Measurements from ENCODE around the gene TMC7.
"Not testable (repeated sequence)": the region's sequence is repeated elsewhere in the genome, so short reads cannot be mapped to it uniquely, and the experiment has no call there.

The TMC7 gene

GRCh38 chr16:18985256-18985655 is 1.5 kb downstream of the TMC7 start:
- H3K9me3 ChIP-seq (ENCODE audit: low read length); H3K36me3 ChIP-seq (ENCODE audit: insufficient read depth, low read length); H3K4me1 ChIP-seq (ENCODE audit: insufficient read depth, low read length); H3K27ac ChIP-seq (ENCODE audit: low read depth, low read length); H3K9ac ChIP-seq (ENCODE audit: low read length); H3K4me3 ChIP-seq (ENCODE audit: low read depth in 1 of 2, low read length in 2 of 2): not testable (repeated sequence)
- H3K27me3 ChIP-seq (ENCODE audit: control insufficient read depth in 1 of 2, insufficient read depth in 2 of 2, low read length in 2 of 2), result peaks cover 5 to 14% of the 10 kb centered on the region in 2 donors

GRCh38 chr16:18991731-18992130 is 8.0 kb downstream of the TMC7 start:
- not testable (repeated sequence) for H3K27me3 ChIP-seq (ENCODE audit: control insufficient read depth in 1 of 2, insufficient read depth in 2 of 2, low read length in 2 of 2); H3K4me1 ChIP-seq (ENCODE audit: insufficient read depth, low read length); H3K9ac ChIP-seq (ENCODE audit: low read length); H3K9me3 ChIP-seq (ENCODE audit: low read length); H3K27ac ChIP-seq (ENCODE audit: low read depth, low read length); H3K4me3 ChIP-seq (ENCODE audit: low read depth in 1 of 2, low read length in 2 of 2); H3K36me3 ChIP-seq (ENCODE audit: insufficient read depth, low read length)

GRCh38 chr16:18993531-18993930 is 9.8 kb downstream of the TMC7 start:
- not testable (repeated sequence) for H3K4me3 ChIP-seq (ENCODE audit: low read depth in 1 of 2, low read length in 2 of 2); H3K27ac ChIP-seq (ENCODE audit: low read depth, low read length); H3K4me1 ChIP-seq (ENCODE audit: insufficient read depth, low read length); H3K36me3 ChIP-seq (ENCODE audit: insufficient read depth, low read length); H3K9ac ChIP-seq (ENCODE audit: low read length); H3K27me3 ChIP-seq (ENCODE audit: control insufficient read depth in 1 of 2, insufficient read depth in 2 of 2, low read length in 2 of 2); H3K9me3 ChIP-seq (ENCODE audit: low read length)

GRCh38 chr16:18994181-18994580 is 10.4 kb downstream of the TMC7 start:
- H3K4me3 ChIP-seq (ENCODE audit: low read depth in 1 of 2, low read length in 2 of 2); H3K36me3 ChIP-seq (ENCODE audit: insufficient read depth, low read length); H3K27me3 ChIP-seq (ENCODE audit: control insufficient read depth in 1 of 2, insufficient read depth in 2 of 2, low read length in 2 of 2); H3K4me1 ChIP-seq (ENCODE audit: insufficient read depth, low read length); H3K27ac ChIP-seq (ENCODE audit: low read depth, low read length); H3K9ac ChIP-seq (ENCODE audit: low read length); H3K9me3 ChIP-seq (ENCODE audit: low read length): not testable (repeated sequence)

- H3K27me3 ChIP-seq (ENCODE audit: control insufficient read depth in 1 of 2, insufficient read depth in 2 of 2, low read length in 2 of 2); H3K4me3 ChIP-seq (ENCODE audit: low read depth in 1 of 2, low read length in 2 of 2); H3K27ac ChIP-seq (ENCODE audit: low read depth, low read length); H3K36me3 ChIP-seq (ENCODE audit: insufficient read depth, low read length); H3K9ac ChIP-seq (ENCODE audit: low read length); H3K9me3 ChIP-seq (ENCODE audit: low read length); H3K4me1 ChIP-seq (ENCODE audit: insufficient read depth, low read length): not testable (repeated sequence)
Measured at GRCh38 chr16:18995406-18995805, 11.7 kb downstream of the TMC7 start.

- not testable (repeated sequence) for H3K27me3 ChIP-seq (ENCODE audit: control insufficient read depth in 1 of 2, insufficient read depth in 2 of 2, low read length in 2 of 2); H3K9me3 ChIP-seq (ENCODE audit: low read length); H3K36me3 ChIP-seq (ENCODE audit: insufficient read depth, low read length); H3K4me1 ChIP-seq (ENCODE audit: insufficient read depth, low read length); H3K27ac ChIP-seq (ENCODE audit: low read depth, low read length); H3K4me3 ChIP-seq (ENCODE audit: low read depth in 1 of 2, low read length in 2 of 2); H3K9ac ChIP-seq (ENCODE audit: low read length)
Measured at GRCh38 chr16:18996536-18996935, 12.8 kb downstream of the TMC7 start.

- H3K9ac ChIP-seq (ENCODE audit: low read length); H3K4me1 ChIP-seq (ENCODE audit: insufficient read depth, low read length); H3K27ac ChIP-seq (ENCODE audit: low read depth, low read length); H3K9me3 ChIP-seq (ENCODE audit: low read length); H3K27me3 ChIP-seq (ENCODE audit: control insufficient read depth in 1 of 2, insufficient read depth in 2 of 2, low read length in 2 of 2); H3K4me3 ChIP-seq (ENCODE audit: low read depth in 1 of 2, low read length in 2 of 2); H3K36me3 ChIP-seq (ENCODE audit: insufficient read depth, low read length): not testable (repeated sequence)
Measured at GRCh38 chr16:18997001-18997400, 13.3 kb downstream of the TMC7 start.

- H3K4me1 ChIP-seq (ENCODE audit: insufficient read depth, low read length), result no peaks in the 10 kb centered on the region
- no peak overlapping the region for H3K9ac ChIP-seq (ENCODE audit: low read length)
- H3K27me3 ChIP-seq (ENCODE audit: control insufficient read depth in 1 of 2, insufficient read depth in 2 of 2, low read length in 2 of 2), result no peaks in the 10 kb centered on the region
- no peaks in the 10 kb centered on the region for H3K36me3 ChIP-seq (ENCODE audit: insufficient read depth, low read length)
- H3K4me3 ChIP-seq (ENCODE audit: low read depth in 1 of 2, low read length in 2 of 2), result no peak overlapping the region
- H3K9me3 ChIP-seq (ENCODE audit: low read length), result no peaks in the 10 kb centered on the region
- H3K27ac ChIP-seq (ENCODE audit: low read depth, low read length), result no peak overlapping the region
Measured at GRCh38 chr16:18999045-18999393, 15.3 kb downstream of the TMC7 start.

GRCh38 chr16:19001788-19002187 is 18.1 kb downstream of the TMC7 start:
- Histone ChIP-seq H3K27ac (ENCODE audit: low read depth, low read length) (no peak overlapping the region), H3K9ac (ENCODE audit: low read length) (no peak overlapping the region)

GRCh38 chr16:19003935-19004334 is 20.2 kb downstream of the TMC7 start:
- Histone ChIP-seq H3K4me3 (ENCODE audit: low read depth in 1 of 2, low read length in 2 of 2) (no peak overlapping the region), H3K4me1 (ENCODE audit: insufficient read depth, low read length) (no peaks in the 10 kb centered on the region), H3K9me3 (ENCODE audit: low read length) (no peaks in the 10 kb centered on the region), H3K27me3 (ENCODE audit: control insufficient read depth in 1 of 2, insufficient read depth in 2 of 2, low read length in 2 of 2) (no peaks in the 10 kb centered on the region), H3K36me3 (ENCODE audit: insufficient read depth, low read length) (no peaks in the 10 kb centered on the region), H3K27ac (ENCODE audit: low read depth, low read length) (no peak overlapping the region), H3K9ac (ENCODE audit: low read length) (no peak overlapping the region)

More at GRCh38 chr16:19001788-19002187, 18.1 kb downstream of the TMC7 start:
- no peaks in the 10 kb centered on the region for H3K4me1 ChIP-seq (ENCODE audit: insufficient read depth, low read length)
- no peak overlapping the region for H3K4me3 ChIP-seq (ENCODE audit: low read depth in 1 of 2, low read length in 2 of 2)
- no peaks in the 10 kb centered on the region for H3K27me3 ChIP-seq (ENCODE audit: control insufficient read depth in 1 of 2, insufficient read depth in 2 of 2, low read length in 2 of 2)
- no peaks in the 10 kb centered on the region for H3K36me3 ChIP-seq (ENCODE audit: insufficient read depth, low read length)
- H3K9me3 ChIP-seq (ENCODE audit: low read length), result no peaks in the 10 kb centered on the region

GRCh38 chr16:19005561-19006445 is 22.1 kb downstream of the TMC7 start:
- H3K27ac ChIP-seq (ENCODE audit: low read depth, low read length), result no peak overlapping the region
- no peak overlapping the region for H3K9ac ChIP-seq (ENCODE audit: low read length)
- no peak overlapping the region for H3K4me3 ChIP-seq (ENCODE audit: low read depth in 1 of 2, low read length in 2 of 2)
- H3K4me1 ChIP-seq (ENCODE audit: insufficient read depth, low read length), result no peaks in the 10 kb centered on the region
- no peaks in the 10 kb centered on the region for H3K36me3 ChIP-seq (ENCODE audit: insufficient read depth, low read length)
- no peaks in the 10 kb centered on the region for H3K9me3 ChIP-seq (ENCODE audit: low read length)
- H3K27me3 ChIP-seq (ENCODE audit: control insufficient read depth in 1 of 2, insufficient read depth in 2 of 2, low read length in 2 of 2), result no peaks in the 10 kb centered on the region

Measured in muscle layer of colon (tissue), 2 donors.